Peyer's patch (tissue), 4 donors: Measurements from ENCODE around the gene FARP1.

ENCODE experiments used
- CTCF ChIP-seq, 6 experiments: fragments of 450-650 bp in 4 of 6; fragments of 200-600 bp in 2 of 6; sonication (generic) in 1 of 6; IDR thresholded peaks; one replicate each; pipeline ENCODE4 v1.5.1; 2017 to 2019; ENCODE audit warnings: antibody characterized with exemption in 6 of 6, mild to moderate bottlenecking in 3 of 6, moderate library complexity in 1 of 6
- POLR2A ChIP-seq, 2 donors: fragments of 450-650 bp; IDR thresholded peaks; one replicate each; pipeline ENCODE4 v1.5.1; 2017; ENCODE audit warnings: antibody characterized with exemption in 2 of 2, mild to moderate bottlenecking in 2 of 2, moderate library complexity in 2 of 2

- no peak for TF ChIP-seq POLR2A (IDR thresholded peaks at IDR 0.05)
- TF ChIP-seq CTCF (IDR thresholded peaks at IDR 0.05) = no peak
Observed at GRCh38 chr13:98347756-98348155, 204.9 kb downstream of the FARP1 start.
